CD4-positive, alpha-beta memory T cell (primary cell): ENCODE results near the gene UBTD1. TPM values are rescaled to one million over a fixed set of nuclear protein-coding genes. Genes with fewer than 3 reads are reported as not detected.
A peak's percentile ranks its signal among the peaks of the same experiment; 100 is the strongest.

Experiments used
- CTCF ChIA-PET: fragments of 350-600 bp; sonication (Branson Sonifier 250); formaldehyde crosslinking; loops from one replicate; lab custom pipeline; 2021; ENCODE audit warnings: inconsistent platforms; ENCODE audit not compliant: partially characterized antibody; lab: Charles Lee
- POLR2A ChIA-PET: fragments of 350-600 bp; sonication (Branson Sonifier 250); formaldehyde crosslinking; loops from one replicate; lab custom pipeline; 2021; ENCODE audit not compliant: partially characterized antibody; lab: Charles Lee
- DNase-seq, 5 donors: peaks; one replicate each; pipeline versions ENCODE4 v3.0.0 to v3.0.0-alpha.2; 2020 to 2022; ENCODE audit warnings: mixed read lengths in 1 of 5
- H3K27ac ChIP-seq: one replicate; pipeline ENCODE4 v1.7.0; 2013; ENCODE audit warnings: low read depth, low read length
- H3K27me3 ChIP-seq: 2 replicates; pipeline ENCODE4 v1.7.0; 2013; ENCODE audit warnings: mild to moderate bottlenecking, low read length, moderate library complexity; ENCODE audit not compliant: insufficient read depth
- H3K36me3 ChIP-seq: 2 replicates; pipeline ENCODE4 v1.7.0; 2013; ENCODE audit warnings: mild to moderate bottlenecking, low read length, moderate library complexity; ENCODE audit not compliant: insufficient read depth
- H3K4me1 ChIP-seq: 2 replicates; pipeline ENCODE4 v1.7.0; 2013; ENCODE audit warnings: mild to moderate bottlenecking, low read length, moderate library complexity; ENCODE audit not compliant: insufficient read depth
- H3K4me3 ChIP-seq, 2 donors: one replicate each; pipeline ENCODE4 v1.7.0; 2013; ENCODE audit warnings: low read length in 2 of 2, mild to moderate bottlenecking in 1 of 2
- H3K9me3 ChIP-seq, 2 donors: one replicate each; pipeline ENCODE4 v1.7.0; 2013; ENCODE audit warnings: low read length in 2 of 2, control low read depth in 1 of 2; ENCODE audit not compliant: control insufficient read depth in 1 of 2
- H3K27ac Mint-ChIP-seq, 7 donors: one replicate each; pipeline ENCODE4 v1.8.0; 2020 to 2021; ENCODE audit warnings: mixed read lengths in 7 of 7, mild to moderate bottlenecking in 6 of 7, inconsistent platforms in 3 of 7, moderate library complexity in 3 of 7
- H3K27me3 Mint-ChIP-seq, 2 donors: one replicate each; pipeline ENCODE4 v1.8.0; 2020 to 2021; ENCODE audit warnings: mixed read lengths in 2 of 2
- H3K36me3 Mint-ChIP-seq, 2 donors: one replicate each; pipeline ENCODE4 v1.8.0; 2020 to 2021; ENCODE audit warnings: mixed read lengths in 2 of 2, inconsistent platforms in 1 of 2, mild to moderate bottlenecking in 1 of 2
- H3K4me1 Mint-ChIP-seq, 4 donors: one replicate each; pipeline ENCODE4 v1.8.0; 2020 to 2021; ENCODE audit warnings: mixed read lengths in 4 of 4, mild to moderate bottlenecking in 1 of 4
- H3K4me3 Mint-ChIP-seq, 8 donors: one replicate each; pipeline ENCODE4 v1.8.0; 2020 to 2021; ENCODE audit warnings: mixed read lengths in 8 of 8, mild to moderate bottlenecking in 7 of 8, moderate library complexity in 6 of 8, inconsistent platforms in 3 of 8
- H3K9me3 Mint-ChIP-seq, 8 donors: one replicate each; pipeline ENCODE4 v1.8.0; 2020 to 2021; ENCODE audit warnings: mixed read lengths in 8 of 8, mild to moderate bottlenecking in 5 of 8, inconsistent platforms in 3 of 8, moderate library complexity in 1 of 8
- intact Hi-C: fragments of 100-400 bp; cut with micrococcal nuclease; formaldehyde crosslinking; loops from one replicate; pipeline ENCODE4 v1.15.1; 2023
- polyA plus RNA-seq, 2 donors: library from polyadenylated mRNA; unstranded; fragments of 300-500 nt; fragmentation: Illumina TruSeq; gene quantifications; one replicate each; pipeline ENCODE4 v1.2.3, GENCODE V29; 2021
- total RNA-seq, 2 experiments: library from RNA; stranded (reverse); gene quantifications; one replicate each; pipeline ENCODE4 v1.2.3, GENCODE V29; 2021

The UBTD1 gene
- total and polyA plus RNA-seq, 4 experiments from 2014 or later, result 1.3 to 1.9 (median 1.8) TPM

- DNase-seq, result no peak
- Histone ChIP-seq H3K4me1 (no peaks in the 10 kb centered on the region), H3K36me3 (no peaks in the 10 kb centered on the region), H3K4me3 (no peak overlapping the region), H3K9me3 (no peaks in the 10 kb centered on the region), H3K27me3 (no peaks in the 10 kb centered on the region), H3K27ac (no peak overlapping the region)
- no peaks in the 10 kb centered on the region for H3K4me1 Mint-ChIP-seq
- H3K27me3 Mint-ChIP-seq, result no peaks in the 10 kb centered on the region
- no peaks in the 10 kb centered on the region for H3K36me3 Mint-ChIP-seq
- no peak overlapping the region for H3K4me3 Mint-ChIP-seq
- no peaks in the 10 kb centered on the region for H3K9me3 Mint-ChIP-seq
- H3K27ac Mint-ChIP-seq, result no peak overlapping the region
- CTCF ChIA-PET, result interaction anchor here (0.6 to 1.5 kb wide), 3 partner anchors 11 to 331 kb away, joined by 3 to 4 read pairs (median 3); no protein-coding TSS in a partner anchor
- intact Hi-C loops, result no loop called here
- POLR2A ChIA-PET, result no interaction called here
These were observed 86.7 kb downstream of the UBTD1 start for GRCh38 chr10:97585439-97585811.

- H3K4me3 Mint-ChIP-seq, result no peak overlapping the region
These were observed 88.5 kb downstream of the UBTD1 start for GRCh38 chr10:97587183-97587582.

DNA sequence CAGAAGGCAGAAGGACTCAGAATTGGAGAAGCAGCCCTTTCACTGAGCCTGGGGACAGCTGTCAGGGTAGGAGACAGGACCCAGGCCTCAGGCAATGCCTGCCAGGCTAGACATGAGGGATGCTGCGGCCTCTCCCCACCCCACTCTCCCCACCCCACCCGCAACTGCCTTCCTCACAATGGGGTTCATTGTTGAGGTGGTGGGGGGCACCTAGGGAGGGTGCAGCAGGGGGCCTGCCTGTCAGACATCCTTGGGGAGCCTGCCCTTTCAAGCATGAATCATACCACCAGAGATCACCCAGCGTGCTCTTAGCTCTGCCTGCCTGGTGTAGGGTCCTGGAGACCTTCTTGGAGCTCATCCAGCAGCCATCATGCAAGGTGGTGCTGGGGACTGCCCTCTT lies 90.8 kb downstream of the UBTD1 start, which contains the start of gene C10orf62:
Gene C10orf62 (plus strand): TSS at position 243 of the 400 bp plus-strand sequence. CDS start 177 bp downstream, outside the sequence.
- CTCF ChIA-PET, result no interaction called here
- DNase-seq, result no peak
- H3K27ac Mint-ChIP-seq, result no peak within 1 kb of the TSS
- no peaks in the 10 kb centered on the region for H3K4me1 ChIP-seq
- no peaks in the 10 kb centered on the region for H3K36me3 ChIP-seq
- H3K27me3 ChIP-seq, result no peaks in the 10 kb centered on the region
- H3K4me3 ChIP-seq, result no peak within 1 kb of the TSS
- H3K27me3 Mint-ChIP-seq, result no peaks in the 10 kb centered on the region
- no peaks in the 10 kb centered on the region for H3K9me3 Mint-ChIP-seq
- POLR2A ChIA-PET, result interaction anchor here (0.5 kb wide), 1 partner anchor 43 kb away, joined by 3 read pairs; no protein-coding TSS in a partner anchor
- no peaks in the 10 kb centered on the region for H3K9me3 ChIP-seq
- no peaks in the 10 kb centered on the region for H3K4me1 Mint-ChIP-seq
- no peak within 1 kb of the TSS for H3K4me3 Mint-ChIP-seq
- no peak within 1 kb of the TSS for H3K27ac ChIP-seq
- intact Hi-C loops, result no loop called here
- H3K36me3 Mint-ChIP-seq, result no peaks in the 10 kb centered on the region

More at GRCh38 chr10:97587183-97587582, 88.5 kb downstream of the UBTD1 start:
- H3K4me1 ChIP-seq, result no peaks in the 10 kb centered on the region
- no peaks in the 10 kb centered on the region for H3K4me1 Mint-ChIP-seq
- no peaks in the 10 kb centered on the region for H3K36me3 ChIP-seq
- H3K27ac ChIP-seq, result no peak overlapping the region
- no peaks in the 10 kb centered on the region for H3K9me3 Mint-ChIP-seq
- no peaks in the 10 kb centered on the region for H3K27me3 ChIP-seq
- H3K36me3 Mint-ChIP-seq, result no peaks in the 10 kb centered on the region
- no peak overlapping the region for H3K4me3 ChIP-seq
- H3K27ac Mint-ChIP-seq, result no peak overlapping the region
- no peaks in the 10 kb centered on the region for H3K27me3 Mint-ChIP-seq
- ChIA-PET CTCF (no interaction called here), POLR2A (no interaction called here)
- H3K9me3 ChIP-seq, result no peaks in the 10 kb centered on the region
- DNase-seq, result no peak
- intact Hi-C loops, result no loop called here

- no peaks in the 10 kb centered on the region for H3K9me3 ChIP-seq
- H3K27me3 Mint-ChIP-seq, result peaks cover 0 to 2% of the 10 kb centered on the region in 2 donors
- H3K9me3 Mint-ChIP-seq, result no peaks in the 10 kb centered on the region
- DNase-seq, result peak in 1 of 5 donors; percentile 3
- H3K27me3 ChIP-seq, result no peaks in the 10 kb centered on the region
- intact Hi-C loops, result no loop called here
- no peak overlapping the region for H3K27ac Mint-ChIP-seq
- H3K4me3 Mint-ChIP-seq, result no peak overlapping the region
- ChIA-PET POLR2A (no interaction called here), CTCF (interaction anchor here (0.7 kb wide), 1 partner anchor 16 kb away, joined by 3 read pairs; no protein-coding TSS in a partner anchor)
- H3K36me3 ChIP-seq, result no peaks in the 10 kb centered on the region
- H3K4me3 ChIP-seq, result no peak overlapping the region
- no peaks in the 10 kb centered on the region for H3K4me1 ChIP-seq
- H3K4me1 Mint-ChIP-seq, result no peaks in the 10 kb centered on the region
- H3K27ac ChIP-seq, result no peak overlapping the region
- no peaks in the 10 kb centered on the region for H3K36me3 Mint-ChIP-seq
These were observed 91.5 kb downstream of the UBTD1 start for GRCh38 chr10:97590082-97590747.

- Mint-ChIP-seq H3K4me3 (no peak overlapping the region), H3K27me3 (peaks cover 0 to 2% of the 10 kb centered on the region in 2 donors)
- POLR2A ChIA-PET, result no interaction called here
These were observed 92.2 kb downstream of the UBTD1 start for GRCh38 chr10:97590748-97591495.

GRCh38 chr10:97593421-97593820 lies 94.7 kb downstream of the UBTD1 start:
- DNase-seq, result no peak
- ChIA-PET POLR2A (no interaction called here), CTCF (no interaction called here)
- Mint-ChIP-seq H3K4me1 (no peaks in the 10 kb centered on the region), H3K9me3 (no peaks in the 10 kb centered on the region), H3K27ac (no peak overlapping the region), H3K4me3 (no peak overlapping the region), H3K36me3 (no peaks in the 10 kb centered on the region), H3K27me3 (peaks cover 0 to 2% of the 10 kb centered on the region in 2 donors)
- Histone ChIP-seq H3K4me1 (no peaks in the 10 kb centered on the region), H3K27me3 (no peaks in the 10 kb centered on the region), H3K4me3 (no peak overlapping the region), H3K36me3 (no peaks in the 10 kb centered on the region), H3K27ac (no peak overlapping the region), H3K9me3 (no peaks in the 10 kb centered on the region)
- intact Hi-C loops, result no loop called here

More at GRCh38 chr10:97590748-97591495, 92.2 kb downstream of the UBTD1 start:
- DNase-seq, result no peak
- H3K4me1 ChIP-seq, result no peaks in the 10 kb centered on the region
- CTCF ChIA-PET, result no interaction called here
- no peak overlapping the region for H3K27ac Mint-ChIP-seq
- no peaks in the 10 kb centered on the region for H3K4me1 Mint-ChIP-seq
- no peak overlapping the region for H3K27ac ChIP-seq
- H3K36me3 ChIP-seq, result no peaks in the 10 kb centered on the region
- H3K36me3 Mint-ChIP-seq, result no peaks in the 10 kb centered on the region
- no peaks in the 10 kb centered on the region for H3K9me3 ChIP-seq
- H3K9me3 Mint-ChIP-seq, result no peaks in the 10 kb centered on the region
- intact Hi-C loops, result no loop called here
- H3K27me3 ChIP-seq, result no peaks in the 10 kb centered on the region
- no peak overlapping the region for H3K4me3 ChIP-seq
